H1 (cell line): ENCODE data around the gene ZNF860. TPM values are rescaled to one million over a fixed set of nuclear protein-coding genes. Genes with fewer than 3 reads are reported as not detected.

Experiments used
- CTCF ChIA-PET: fragments of 300-600 bp; sonication (Branson Sonifier 250); formaldehyde crosslinking; loops from one replicate; lab custom pipeline; 2021; ENCODE audit not compliant: partially characterized antibody; lab: Charles Lee
- POLR2A ChIA-PET: fragments of 300-600 bp; sonication (Branson Sonifier 250); formaldehyde crosslinking; loops from one replicate; lab custom pipeline; 2021; ENCODE audit warnings: inconsistent platforms; ENCODE audit not compliant: partially characterized antibody; lab: Charles Lee
- DNase-seq, 2 experiments: peaks; one replicate each; pipeline versions ENCODE4 v3.0.0 to v3.0.0-alpha.2; 2010 to 2022; ENCODE audit warnings: low spot score in 2 of 2, low read depth in 1 of 2, mixed read lengths in 1 of 2
- FAIRE-seq: peaks from 2 replicates; lab custom pipeline; 2011; peaks lifted over from hg19 to GRCh38; lab: Jason Lieb, UNC
- H2AFZ ChIP-seq: 2 replicates; pipeline ENCODE4 v1.8.1; 2012; ENCODE audit warnings: low read length, inconsistent platforms
- H2AK5ac ChIP-seq: 2 replicates; pipeline ENCODE4 v1.6.1; 2013; ENCODE audit warnings: low read depth, low read length
- H2BK120ac ChIP-seq: replicated peaks from 2 replicates; pipeline ENCODE3; 2013; ENCODE audit warnings: low read depth, low read length, inconsistent platforms
- H2BK12ac ChIP-seq: 2 replicates; pipeline ENCODE4 v1.6.1; 2013; ENCODE audit warnings: low read depth, low read length
- H2BK15ac ChIP-seq: 2 replicates; pipeline ENCODE4 v1.6.1; 2013; ENCODE audit warnings: low read length
- H2BK20ac ChIP-seq: 2 replicates; pipeline ENCODE4 v1.6.1; 2013; ENCODE audit warnings: low read length
- H2BK5ac ChIP-seq: 2 replicates; pipeline ENCODE4 v1.6.1; 2013; ENCODE audit warnings: low read depth, low read length
- H3K14ac ChIP-seq: 2 replicates; pipeline ENCODE4 v1.6.1; 2013; ENCODE audit warnings: inconsistent platforms; ENCODE audit not compliant: insufficient read length
- H3K18ac ChIP-seq: 2 replicates; pipeline ENCODE4 v1.6.1; 2013; ENCODE audit warnings: low read length; ENCODE audit errors: extremely low read depth
- H3K23ac ChIP-seq: 2 replicates; pipeline ENCODE4 v1.6.1; 2013; ENCODE audit warnings: inconsistent platforms; ENCODE audit not compliant: insufficient read length
- H3K23me2 ChIP-seq: 2 replicates; pipeline ENCODE4 v1.6.1; 2013; ENCODE audit warnings: low read depth, low read length
- H3K27ac ChIP-seq: 2 replicates; pipeline ENCODE4 v1.6.1; 2011; ENCODE audit warnings: low read depth, low read length, inconsistent platforms
- H3K27me3 ChIP-seq, 4 experiments: replicated peaks in 1 of 4; 1 replicate in 1 of 4; 2 replicates in 3 of 4; pipeline versions ENCODE4 v1.6.1 to v1.8.1; 2011 to 2013; ENCODE audit warnings: low read length in 3 of 4, mild to moderate bottlenecking in 3 of 4, inconsistent platforms in 2 of 4, mixed read lengths in 2 of 4, moderate library complexity in 1 of 4; ENCODE audit not compliant: control insufficient read depth in 3 of 4, insufficient read depth in 3 of 4; ENCODE audit errors: extremely low read depth in 1 of 4
- H3K36me3 ChIP-seq, 4 experiments: 2 replicates each; pipeline versions ENCODE4 v1.6.1 to v1.8.1; 2011 to 2013; ENCODE audit warnings: mild to moderate bottlenecking in 4 of 4, low read length in 3 of 4, moderate library complexity in 2 of 4, control low read depth in 1 of 4, inconsistent platforms in 1 of 4; ENCODE audit not compliant: insufficient read depth in 4 of 4, control insufficient read depth in 2 of 4
- H3K4ac ChIP-seq: replicated peaks from 2 replicates; pipeline ENCODE3; 2013; ENCODE audit warnings: low read length, low read depth, mixed read lengths, inconsistent platforms; ENCODE audit not compliant: insufficient read length
- H3K4me1 ChIP-seq, 4 experiments: replicated peaks in 1 of 4; 1 replicate in 1 of 4; 2 replicates in 3 of 4; pipeline versions ENCODE4 v1.6.1 to v1.8.1; 2011 to 2013; ENCODE audit warnings: low read length in 3 of 4, inconsistent platforms in 2 of 4, mixed read lengths in 1 of 4; ENCODE audit not compliant: insufficient read depth in 4 of 4, control insufficient read depth in 3 of 4
- H3K4me2 ChIP-seq, 2 experiments: 2 replicates each; pipeline versions ENCODE4 v1.6.1 to v1.8.1; 2011 to 2013; ENCODE audit warnings: low read depth in 2 of 2, low read length in 2 of 2, control low read depth in 1 of 2, inconsistent platforms in 1 of 2, mild to moderate bottlenecking in 1 of 2; ENCODE audit not compliant: insufficient read depth in 1 of 2
- H3K4me3 ChIP-seq, 4 experiments: fragments of 200-600, 300-600 bp in 1 of 4; sonication (generic), shearing (Covaris generic), sonication (Bioruptor Twin) in 1 of 4; 2 replicates each; pipeline versions ENCODE4 v1.5.1 to v1.8.1; 2011 to 2016; ENCODE audit warnings: low read length in 4 of 4, low read depth in 3 of 4, control low read depth in 2 of 4, inconsistent platforms in 2 of 4, mild to moderate bottlenecking in 2 of 4, mixed read lengths in 1 of 4, moderate library complexity in 1 of 4; ENCODE audit not compliant: insufficient read depth in 2 of 4; ENCODE audit errors: extremely low read depth in 1 of 4
- H3K56ac ChIP-seq: replicated peaks from 2 replicates; pipeline ENCODE3; 2013; ENCODE audit warnings: low read depth, mild to moderate bottlenecking, mixed read lengths, low read length, inconsistent platforms; ENCODE audit not compliant: insufficient read length
- H3K79me1 ChIP-seq: 2 replicates; pipeline ENCODE4 v1.6.1; 2013; ENCODE audit warnings: low read depth, low read length, control low read depth
- H3K79me2 ChIP-seq, 2 experiments: 2 replicates each; pipeline versions ENCODE4 v1.6.1 to v1.8.1; 2012 to 2013; ENCODE audit warnings: low read length in 2 of 2, mild to moderate bottlenecking in 2 of 2, inconsistent platforms in 1 of 2; ENCODE audit not compliant: insufficient read depth in 2 of 2, control insufficient read depth in 1 of 2
- H3K9ac ChIP-seq, 4 experiments: replicated peaks in 1 of 4; 1 replicate in 1 of 4; 2 replicates in 3 of 4; pipeline versions ENCODE4 v1.6.1 to v1.8.1; 2011 to 2013; ENCODE audit warnings: low read depth in 3 of 4, low read length in 3 of 4, control low read depth in 2 of 4, mild to moderate bottlenecking in 2 of 4, moderate library complexity in 2 of 4, inconsistent platforms in 1 of 4; ENCODE audit errors: extremely low read depth in 1 of 4
- H3K9me3 ChIP-seq, 2 experiments: 2 replicates each; pipeline versions ENCODE4 v1.6.1 to v1.8.1; 2012 to 2013; ENCODE audit warnings: mild to moderate bottlenecking in 2 of 2, moderate library complexity in 2 of 2, control low read depth in 1 of 2, inconsistent platforms in 1 of 2, low read depth in 1 of 2, low read length in 1 of 2, mixed read lengths in 1 of 2; ENCODE audit not compliant: insufficient read depth in 2 of 2
- H4K20me1 ChIP-seq, 2 experiments: replicated peaks in 1 of 2; 2 replicates each; pipeline versions ENCODE3 to v1.8.1; 2011 to 2013; ENCODE audit warnings: inconsistent platforms in 2 of 2, low read length in 2 of 2, mild to moderate bottlenecking in 1 of 2; ENCODE audit not compliant: insufficient read depth in 2 of 2, control insufficient read depth in 1 of 2
- H4K5ac ChIP-seq: 2 replicates; pipeline ENCODE4 v1.6.1; 2013; ENCODE audit warnings: low read length, low read depth, mixed read lengths, inconsistent platforms; ENCODE audit not compliant: insufficient read length
- H4K8ac ChIP-seq: 2 replicates; pipeline ENCODE4 v1.8.0; 2013; ENCODE audit warnings: mild to moderate bottlenecking, moderate library complexity, low read length, inconsistent platforms; ENCODE audit not compliant: insufficient read depth; ENCODE audit errors: extremely low read depth
- H4K91ac ChIP-seq: replicated peaks from 2 replicates; pipeline ENCODE3; 2013; ENCODE audit warnings: low read length, mixed read lengths, inconsistent platforms; ENCODE audit not compliant: insufficient read length
- CREB1 ChIP-seq: IDR thresholded peaks from 2 replicates; pipeline ENCODE4 v1.6.1; 2012; ENCODE audit warnings: inconsistent platforms
- KDM1A ChIP-seq: fragments of 200-600, 300-600 bp; sonication (generic); IDR thresholded peaks from 2 replicates; pipeline ENCODE4 v1.7.1; 2016; ENCODE audit warnings: mild to moderate bottlenecking, low read length, borderline replicate concordance
- WGBS, 2 experiments: shearing (Covaris generic) in 1 of 2; methylation state at CpG; one replicate each; pipeline versions ENCODE4 v1.1.6 to v1.1.7; 2013 to 2015; ENCODE audit warnings: low lambda C conversion rate in 2 of 2, mixed read lengths in 2 of 2, inconsistent platforms in 1 of 2, low coverage in 1 of 2, missing lambda C conversion rate in 1 of 2; ENCODE audit not compliant: insufficient replicate concordance in 2 of 2, insufficient coverage in 1 of 2, insufficient read length in 1 of 2; ENCODE audit errors: extremely low coverage in 1 of 2, missing lambda C conversion rate in 1 of 2; 5-methylcytosine and 5-hydroxymethylcytosine counted together
- polyA plus RNA-seq, 7 experiments: library from polyadenylated mRNA; depleted of rRNA in 3 of 7; stranded (reverse) in 5 of 7; unstranded in 2 of 7; fragments of >200 nt in 5 of 7; fragments of 200-250 nt in 2 of 7; gene quantifications; 1 replicate in 5 of 7; 2 replicates in 1 of 7; 4 replicates in 1 of 7; pipeline versions ENCODE4 v1.2.1 to v1.2.3, GENCODE V29; 2011 to 2013; ENCODE audit warnings: missing spikeins in 2 of 7, mixed read lengths in 2 of 7
- total RNA-seq: library from RNA; stranded (reverse); fragmentation: NEBNext Ultra II Directional; extraction: Animal tissue kit (Norgen Biotek cat#: 25700); gene quantifications from 2 replicates; pipeline ENCODE4 v1.2.1, GENCODE V29; 2021

Gene ZNF860
- total and polyA plus RNA-seq, 2 of the 8 experiments (the other 6 are each of a cell fraction or from before 2014, with no cell fraction given), result 3.2 to 8.6 TPM

DNA sequence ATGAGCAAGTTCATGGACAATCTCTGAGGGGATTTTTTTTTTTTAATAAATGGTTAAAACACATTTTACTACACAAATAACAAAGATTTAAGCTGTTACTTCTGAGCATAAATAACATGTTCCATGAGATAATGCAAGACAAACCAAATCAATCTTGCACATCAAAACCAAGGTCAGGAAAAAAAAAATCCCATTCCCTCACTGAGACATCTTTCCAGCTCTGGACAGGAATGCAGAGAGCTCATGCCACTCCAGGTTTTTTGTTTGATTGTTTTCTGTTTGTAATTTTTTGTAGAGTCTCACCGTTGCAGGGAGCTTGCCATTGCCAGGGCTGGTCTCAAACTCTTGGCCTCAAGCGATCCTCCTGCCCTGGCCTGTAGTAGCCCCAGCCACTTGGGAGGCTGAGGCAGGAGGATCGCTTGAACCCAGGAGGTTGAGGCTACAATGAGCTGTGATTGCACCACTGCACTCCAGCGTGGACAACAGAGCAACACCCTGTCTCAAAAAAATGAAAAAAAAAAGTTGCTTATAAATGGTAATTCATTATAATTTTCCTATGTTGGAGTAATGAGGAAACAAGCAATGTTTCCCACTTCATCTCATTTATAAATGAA, 14.5 kb upstream of the ZNF860 start:
- H3K14ac ChIP-seq, result no peak overlapping the region
- no peak overlapping the region for H3K9ac ChIP-seq
- H2BK15ac ChIP-seq, result no peak overlapping the region
- no peaks in the 10 kb centered on the region for H3K9me3 ChIP-seq
- H3K23me2 ChIP-seq, result no peaks in the 10 kb centered on the region; the same call in 1 of the 2 replicates
- H3K18ac ChIP-seq, result no peak overlapping the region
- peaks cover 0 to 88% of the 10 kb centered on the region in 2 experiments; a peak in 3 of 4 replicates for H3K79me2 ChIP-seq
- no peak overlapping the region for H2BK5ac ChIP-seq
- H4K91ac ChIP-seq, result no peak overlapping the region
- no peaks in the 10 kb centered on the region for H4K20me1 ChIP-seq
- no peaks in the 10 kb centered on the region; a peak in 1 of 8 replicates for H3K36me3 ChIP-seq
- peaks cover 3% of the 10 kb centered on the region; the same call in 1 of the 2 replicates for H3K79me1 ChIP-seq
- no peak overlapping the region for H2BK120ac ChIP-seq
- H2BK20ac ChIP-seq, result no peak overlapping the region
- no peak overlapping the region for H3K4me2 ChIP-seq
- peak in 1 of 2 experiments; percentile 34 for DNase-seq
- no peak overlapping the region for H2AK5ac ChIP-seq
- 79% methylated on average over 4 of the region's 4 CpGs; no CpG with 5 or more reads in 1 of the 2 experiments for WGBS, 2 experiments
- H2BK12ac ChIP-seq, result no peak overlapping the region
- 0 out of 2 replicates have a peak, but pooled peaks have one; percentile 45 for TF ChIP-seq KDM1A
- no peak for TF ChIP-seq CREB1
- H3K27me3 ChIP-seq, result no peaks in the 10 kb centered on the region
- peaks cover 4 to 18% (median 11%) of the 10 kb centered on the region in 4 experiments; a peak in 5 of 7 replicates for H3K4me1 ChIP-seq
- H2AFZ ChIP-seq, result no peak overlapping the region
- H3K27ac ChIP-seq, result no peak overlapping the region
- CTCF ChIA-PET, result interaction anchor here (0.6 to 1.8 kb wide), 3 partner anchors 34 to 243 kb away, joined by 3 to 6 read pairs (median 3); no protein-coding TSS in a partner anchor
- no peak overlapping the region for H3K56ac ChIP-seq
- H4K8ac ChIP-seq, result 0 out of 2 replicates have a peak overlapping the region, but pooled peaks have one; percentile 12
- POLR2A ChIA-PET, result interaction anchor here (0.6 kb wide), 1 partner anchor 9 kb away, joined by 4 read pairs; no protein-coding TSS in a partner anchor
- no peak overlapping the region for H4K5ac ChIP-seq
- no peak overlapping the region for H3K4me3 ChIP-seq
- no peak overlapping the region for H3K23ac ChIP-seq
- FAIRE-seq, result no peak
- no peak overlapping the region for H3K4ac ChIP-seq
